ENCODE measurements around the gene GOLM1.
A peak's percentile ranks its signal among the peaks of the same experiment; 100 is the strongest.

Gene GOLM1

GRCh38 chr9:86020731-86021130, 78.6 kb downstream of the GOLM1 start:
- TF ChIP-seq CTCF (conservative IDR thresholded peaks at IDR 0.05; ENCODE audit: low read depth, low read length) = no peak
- DNase-seq (ENCODE audit: low read depth) = peak; percentile 23
- H3K4me3 ChIP-seq (ENCODE audit: low read depth, low read length) = no peak overlapping the region

GRCh38 chr9:86009133-86009532, 90.2 kb downstream of the GOLM1 start:
- no peak for TF ChIP-seq CTCF (conservative IDR thresholded peaks at IDR 0.05; ENCODE audit: low read depth, low read length)
- H3K4me3 ChIP-seq (ENCODE audit: low read depth, low read length) = no peak overlapping the region

GRCh38 chr9:86005253-86005775, 94.0 kb downstream of the GOLM1 start:
- no peak for DNase-seq (ENCODE audit: low read depth)
- H3K4me3 ChIP-seq (ENCODE audit: low read depth, low read length) = no peak overlapping the region
- no peak for TF ChIP-seq CTCF (conservative IDR thresholded peaks at IDR 0.05; ENCODE audit: low read depth, low read length)

More at GRCh38 chr9:86009133-86009532, 90.2 kb downstream of the GOLM1 start:
- DNase-seq (ENCODE audit: low read depth) = no peak

DNA sequence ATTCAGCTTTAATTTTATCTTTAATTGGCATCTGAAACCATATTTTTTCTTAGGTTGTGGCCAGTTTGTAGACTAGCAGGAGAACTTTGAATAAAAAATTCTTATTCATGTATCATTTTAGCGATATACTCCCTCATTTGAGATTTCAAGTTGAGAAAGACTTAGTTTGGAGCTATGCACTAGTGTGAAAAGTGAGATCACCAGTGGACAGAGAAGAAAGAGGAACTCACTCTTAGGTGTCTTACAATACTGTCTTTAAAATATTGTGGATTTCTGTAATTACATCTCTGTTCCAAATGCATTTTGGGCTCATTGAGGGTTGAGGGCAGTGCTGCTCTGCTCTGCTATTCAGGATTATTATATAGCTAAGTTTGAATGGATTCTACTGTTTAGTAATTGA, 103.8 kb downstream of the GOLM1 start:
- no peak for TF ChIP-seq CTCF (conservative IDR thresholded peaks at IDR 0.05; ENCODE audit: low read depth, low read length)

DNA sequence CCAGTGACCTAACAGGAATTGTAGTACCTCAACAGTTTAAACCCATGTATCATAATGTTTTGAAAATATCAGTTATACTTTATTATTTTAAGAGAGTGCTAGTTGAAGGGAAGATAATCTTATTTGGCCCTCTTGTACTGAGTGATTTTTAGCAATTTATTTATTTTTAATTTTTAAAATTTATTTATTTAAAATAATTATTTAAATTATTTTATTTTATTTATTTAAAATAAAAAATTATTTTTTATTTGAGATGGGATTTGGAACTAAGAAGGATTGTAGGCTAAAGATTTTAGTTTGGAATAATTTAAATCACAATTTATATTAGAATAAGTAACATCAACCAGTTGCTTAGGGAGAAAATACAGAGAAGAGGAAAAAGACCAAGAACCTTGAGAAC, 104.3 kb downstream of the GOLM1 start:
- DNase-seq (ENCODE audit: low read depth) = no peak
- no peak for TF ChIP-seq CTCF (conservative IDR thresholded peaks at IDR 0.05; ENCODE audit: low read depth, low read length)
- no peak overlapping the region for H3K4me3 ChIP-seq (ENCODE audit: low read depth, low read length)

More for the DNA sequence above, 103.8 kb downstream of the GOLM1 start:
- no peak overlapping the region for H3K4me3 ChIP-seq (ENCODE audit: low read depth, low read length)
- DNase-seq (ENCODE audit: low read depth) = no peak

DNA sequence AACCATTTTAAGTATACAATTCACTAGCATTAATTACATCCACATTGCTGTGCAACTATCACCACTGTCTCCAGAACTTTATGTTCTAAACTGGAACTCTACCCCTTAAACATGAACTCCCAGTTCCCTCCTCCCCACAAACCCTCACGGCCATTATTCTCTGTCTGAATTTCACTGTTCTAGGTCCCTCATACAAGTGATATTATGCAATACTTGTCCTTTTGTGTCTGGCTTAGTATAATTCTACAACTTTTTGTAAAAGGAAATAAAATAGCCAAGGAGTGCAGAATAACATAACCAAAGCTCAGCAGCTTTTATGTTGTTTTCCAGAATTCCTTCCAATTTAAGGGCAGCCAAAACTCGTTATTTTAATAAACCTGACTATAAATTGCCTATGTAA, 105.2 kb downstream of the GOLM1 start:
- TF ChIP-seq CTCF (conservative IDR thresholded peaks at IDR 0.05; ENCODE audit: low read depth, low read length) = no peak
- no peak overlapping the region for H3K4me3 ChIP-seq (ENCODE audit: low read depth, low read length)
- no peak for DNase-seq (ENCODE audit: low read depth)

DNA sequence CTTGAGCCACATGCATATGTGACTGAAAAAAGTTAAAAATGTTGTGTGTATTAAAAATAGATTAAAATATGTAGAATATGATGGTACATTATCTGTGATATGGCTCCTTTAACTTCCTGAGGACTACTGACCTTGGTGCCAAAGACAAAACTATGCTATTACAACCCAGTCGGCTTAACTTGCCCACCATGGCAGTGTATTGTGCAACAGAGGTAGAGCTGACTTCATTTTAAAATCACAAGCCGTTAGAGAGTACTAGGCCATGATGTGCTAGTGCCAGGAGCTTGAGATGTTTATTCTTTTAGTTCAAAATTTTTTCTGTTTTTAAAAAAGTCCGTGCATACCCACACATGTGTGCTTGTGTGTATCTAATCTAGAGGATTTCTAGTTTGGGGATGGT, 112.1 kb downstream of the GOLM1 start:
- H3K4me3 ChIP-seq (ENCODE audit: low read depth, low read length) = no peak overlapping the region
- DNase-seq (ENCODE audit: low read depth) = no peak
- TF ChIP-seq CTCF (conservative IDR thresholded peaks at IDR 0.05; ENCODE audit: low read depth, low read length) = no peak
